Measurements from ENCODE around the gene RTL1.

The RTL1 gene

DNA sequence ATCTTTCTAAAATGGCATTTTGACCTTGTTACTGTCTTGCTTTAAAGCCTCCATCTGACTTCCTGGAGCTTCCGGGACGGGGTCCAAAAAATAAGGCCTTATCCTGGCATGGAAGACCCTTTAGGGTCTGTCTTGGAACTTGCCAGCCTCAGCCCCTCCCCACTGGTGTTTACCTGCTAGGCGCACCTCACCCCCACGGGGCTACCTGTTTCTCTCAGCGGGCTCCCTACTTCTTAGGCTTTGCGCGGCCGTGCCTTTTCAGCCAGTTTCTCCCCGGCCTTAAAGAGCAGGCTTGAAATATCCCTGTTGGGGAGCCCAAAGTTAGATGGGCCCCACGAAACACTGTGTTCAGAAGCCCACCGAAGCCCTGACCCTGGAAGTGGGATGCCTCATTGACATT is 5.1 kb downstream of the RTL1 start:
- DNase-seq, result peak; percentile 29

DNA sequence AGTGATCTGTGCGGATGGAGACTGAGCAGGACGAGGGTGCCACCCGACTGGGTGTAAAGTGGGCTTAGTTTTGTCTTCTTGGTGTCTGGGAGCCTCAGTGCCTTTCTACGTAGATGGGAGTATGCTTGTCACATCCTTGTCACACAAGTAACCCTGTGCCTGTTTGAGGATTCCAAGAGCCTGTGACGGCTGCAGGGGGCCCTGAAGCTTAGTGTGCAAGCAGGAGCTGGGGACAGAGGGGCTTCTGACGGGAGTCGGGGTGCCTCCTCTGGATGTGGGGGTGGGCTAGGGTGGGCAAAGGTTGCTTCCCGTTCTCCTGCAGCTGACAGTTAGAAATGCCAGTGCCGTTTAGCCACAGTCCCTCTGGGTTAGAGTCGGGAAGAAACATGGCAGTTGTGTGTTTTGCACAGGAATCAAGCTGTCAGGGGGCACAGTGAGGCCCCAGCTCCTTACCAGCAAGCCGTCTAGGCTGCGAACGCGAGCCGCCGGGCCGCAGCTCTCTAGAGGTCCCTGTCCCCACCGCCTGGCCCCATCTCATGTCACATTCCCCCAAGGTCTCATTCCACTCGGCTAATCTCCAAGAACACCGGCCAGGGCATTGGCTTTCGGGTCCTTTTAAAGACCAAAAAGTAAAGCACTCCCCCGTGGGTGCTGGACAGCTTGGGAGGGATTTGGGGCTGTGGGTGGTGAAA is 7.0 kb downstream of the RTL1 start:
- DNase-seq, result peak; percentile 35

DNA sequence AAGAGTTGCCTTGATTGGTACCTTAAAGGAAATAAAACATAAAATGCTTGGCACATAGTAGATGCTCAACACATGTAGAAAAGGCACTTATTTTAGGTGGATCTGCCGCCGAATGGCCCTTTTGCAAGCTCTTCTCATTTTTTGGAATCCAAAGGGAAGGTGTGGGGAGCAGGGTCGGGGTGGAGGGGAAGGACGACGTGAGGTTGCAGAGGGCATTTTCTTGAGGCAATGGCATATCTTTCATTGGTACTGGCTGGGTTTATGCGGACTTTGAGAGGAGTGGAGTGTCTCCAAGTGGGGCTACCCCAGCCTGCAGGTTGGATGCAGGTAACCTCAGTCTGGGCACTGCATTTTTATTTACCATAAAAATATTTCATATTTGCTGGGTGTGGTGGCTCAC is 8.1 kb downstream of the RTL1 start:
- DNase-seq, result no peak

DNA sequence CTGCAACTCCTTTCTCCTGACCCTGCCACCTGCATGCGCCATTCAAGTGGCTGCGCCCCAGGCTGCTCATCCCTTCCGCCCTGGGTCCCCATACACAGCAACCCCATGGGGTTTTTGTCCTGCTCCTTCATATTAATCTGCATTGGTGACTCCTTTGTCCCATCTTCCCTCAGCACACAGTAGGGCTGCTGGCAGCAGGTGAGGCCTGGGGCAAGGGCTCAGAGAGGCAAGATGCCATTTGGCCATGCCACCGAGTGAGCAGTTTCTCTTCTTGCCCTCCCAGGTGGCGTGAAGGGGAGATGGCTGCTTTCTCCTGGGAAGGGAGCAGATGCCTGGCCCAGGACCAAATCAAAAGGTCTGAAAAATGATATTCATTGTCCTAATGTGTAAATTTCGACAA is 9.1 kb downstream of the RTL1 start:
- peak; percentile 29 for DNase-seq

DNA sequence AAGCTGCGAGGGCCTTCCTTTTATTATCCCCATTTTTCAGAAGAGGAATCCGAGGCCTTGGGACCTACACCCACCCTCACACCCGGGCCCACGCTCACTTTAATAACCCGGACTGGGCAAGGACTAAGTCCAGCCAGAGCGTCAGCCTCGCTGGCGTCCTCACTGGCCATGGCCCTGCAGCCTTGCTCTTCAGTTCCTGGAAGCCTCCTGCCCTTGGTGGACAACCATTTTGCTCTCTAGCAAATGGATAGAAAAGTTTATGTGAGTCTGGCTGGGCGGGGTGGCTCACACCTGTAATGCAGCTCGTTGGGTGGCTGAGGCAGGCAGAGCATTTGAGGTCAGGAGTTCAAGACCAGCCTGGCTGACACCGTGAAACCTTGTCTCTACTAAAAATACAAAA is 9.8 kb downstream of the RTL1 start:
- no peak for DNase-seq

DNA sequence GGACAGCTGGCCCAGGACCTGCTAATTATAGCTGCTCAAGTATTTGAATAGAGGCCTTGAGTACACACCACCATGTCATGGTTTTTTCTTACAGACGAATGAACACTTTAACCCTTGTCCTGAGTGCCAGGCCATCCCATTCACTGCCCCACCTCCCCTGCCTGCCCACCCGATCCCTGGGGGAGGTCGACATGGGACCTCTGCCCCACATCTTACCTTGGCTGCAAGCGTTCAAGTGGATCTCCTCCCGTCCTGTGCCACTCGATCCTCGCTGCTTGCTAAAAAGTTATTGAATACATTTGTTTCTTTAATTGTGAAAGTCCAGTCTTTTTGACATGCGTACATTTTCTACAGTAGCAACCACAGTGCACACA is 10.3 kb downstream of the RTL1 start:
- no peak for DNase-seq

DNA sequence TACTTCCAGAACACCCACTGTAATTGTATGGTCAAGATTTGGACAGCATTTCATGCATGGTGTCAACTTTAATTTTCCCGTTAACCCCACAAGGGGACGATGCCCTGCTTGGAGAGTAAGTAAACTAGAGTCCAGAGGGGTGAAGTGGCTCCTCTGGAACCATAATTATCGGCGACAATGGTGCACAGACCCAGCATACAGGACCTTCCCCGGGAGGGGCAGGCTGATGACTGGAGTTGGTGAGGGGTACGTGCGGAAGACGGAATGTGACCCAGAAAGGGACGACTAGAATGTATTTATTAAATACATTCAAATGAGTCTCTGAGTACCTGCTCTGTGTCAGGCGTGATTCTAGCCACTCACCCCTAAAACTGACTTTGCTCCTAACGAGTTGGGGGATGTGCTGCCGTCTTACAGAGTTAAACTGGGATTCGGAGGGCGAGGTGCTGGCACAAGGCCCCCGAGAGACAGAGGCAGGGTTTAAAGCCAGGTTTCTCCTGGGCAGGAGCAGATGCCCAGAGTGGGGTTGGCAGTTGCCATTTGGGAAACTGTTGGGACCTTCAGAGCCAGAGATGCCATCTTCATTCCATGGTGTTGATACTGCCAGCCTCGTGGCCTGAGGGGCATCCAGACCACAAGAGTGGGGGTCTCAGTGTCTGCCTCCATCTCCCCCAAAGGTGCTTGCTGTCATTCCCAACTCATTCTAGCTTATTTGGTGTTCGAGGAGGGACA is 10.9 kb downstream of the RTL1 start:
- peak; percentile 44 for DNase-seq

DNA sequence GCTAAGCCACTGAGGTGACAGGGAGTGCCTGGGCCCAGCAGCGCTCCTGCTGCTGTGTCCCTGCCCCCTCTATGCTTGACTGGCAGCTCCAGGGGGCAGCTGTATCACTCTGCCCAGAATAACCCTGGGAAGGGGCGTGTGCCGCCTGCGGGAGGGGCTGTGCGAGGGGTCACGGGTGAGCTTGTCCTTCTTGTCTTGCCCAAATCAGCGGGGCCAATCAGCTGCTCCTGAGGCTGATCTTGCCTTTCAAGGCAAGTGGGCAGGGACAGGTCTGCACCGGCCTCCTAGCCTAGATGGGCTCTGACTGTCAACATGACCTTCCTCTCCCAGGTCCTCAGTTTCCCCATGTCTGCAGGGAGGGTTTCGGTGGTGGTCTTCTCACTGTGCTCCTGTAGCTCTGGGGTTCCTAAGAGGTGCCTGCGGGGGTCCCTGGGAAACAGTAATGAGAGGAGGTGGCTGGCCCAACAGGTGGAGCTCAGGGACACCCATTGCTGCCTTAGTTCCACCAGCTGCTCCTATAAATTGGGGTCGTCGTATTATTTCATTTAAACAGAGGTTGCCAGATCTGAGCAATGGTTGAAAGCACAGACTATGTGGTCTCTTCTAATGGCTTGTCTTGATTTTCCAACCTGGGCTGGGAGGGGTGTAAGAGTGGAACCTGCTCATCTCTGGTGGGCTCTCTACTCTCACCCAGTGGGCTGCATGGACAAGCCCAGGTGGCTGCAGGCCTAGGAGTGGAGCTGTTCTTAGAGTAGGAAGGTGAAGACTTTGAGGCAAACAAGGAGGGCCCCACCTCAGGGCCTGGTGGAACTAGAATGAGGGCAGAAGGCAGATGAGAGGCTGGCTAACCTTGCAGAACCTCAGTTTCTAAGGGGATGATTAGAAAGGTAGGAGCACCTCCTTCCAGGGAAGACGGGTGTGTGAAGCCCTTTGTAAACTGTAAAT is 11.7 kb downstream of the RTL1 start:
- peak; percentile 29 for DNase-seq

DNA sequence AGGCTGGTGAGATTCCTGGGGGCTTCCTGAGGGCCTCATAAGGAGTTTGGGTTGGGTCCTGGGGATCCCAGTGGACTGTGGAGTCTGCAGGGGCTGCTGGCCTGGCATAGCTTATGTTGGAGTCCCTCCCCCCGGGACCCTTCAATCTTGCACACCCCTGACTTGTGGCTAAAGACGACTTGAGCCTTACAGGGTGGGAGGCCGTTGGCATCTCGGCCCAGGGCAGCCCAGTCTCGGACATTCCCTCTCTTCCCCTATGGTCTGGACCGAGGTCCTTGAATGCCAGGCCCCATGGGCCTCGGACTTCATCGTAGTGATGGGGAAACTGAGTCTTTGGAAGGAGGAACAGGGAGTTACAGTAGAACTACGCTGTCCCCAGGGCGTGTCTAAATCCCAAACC is 12.5 kb downstream of the RTL1 start:
- no peak for DNase-seq

DNA sequence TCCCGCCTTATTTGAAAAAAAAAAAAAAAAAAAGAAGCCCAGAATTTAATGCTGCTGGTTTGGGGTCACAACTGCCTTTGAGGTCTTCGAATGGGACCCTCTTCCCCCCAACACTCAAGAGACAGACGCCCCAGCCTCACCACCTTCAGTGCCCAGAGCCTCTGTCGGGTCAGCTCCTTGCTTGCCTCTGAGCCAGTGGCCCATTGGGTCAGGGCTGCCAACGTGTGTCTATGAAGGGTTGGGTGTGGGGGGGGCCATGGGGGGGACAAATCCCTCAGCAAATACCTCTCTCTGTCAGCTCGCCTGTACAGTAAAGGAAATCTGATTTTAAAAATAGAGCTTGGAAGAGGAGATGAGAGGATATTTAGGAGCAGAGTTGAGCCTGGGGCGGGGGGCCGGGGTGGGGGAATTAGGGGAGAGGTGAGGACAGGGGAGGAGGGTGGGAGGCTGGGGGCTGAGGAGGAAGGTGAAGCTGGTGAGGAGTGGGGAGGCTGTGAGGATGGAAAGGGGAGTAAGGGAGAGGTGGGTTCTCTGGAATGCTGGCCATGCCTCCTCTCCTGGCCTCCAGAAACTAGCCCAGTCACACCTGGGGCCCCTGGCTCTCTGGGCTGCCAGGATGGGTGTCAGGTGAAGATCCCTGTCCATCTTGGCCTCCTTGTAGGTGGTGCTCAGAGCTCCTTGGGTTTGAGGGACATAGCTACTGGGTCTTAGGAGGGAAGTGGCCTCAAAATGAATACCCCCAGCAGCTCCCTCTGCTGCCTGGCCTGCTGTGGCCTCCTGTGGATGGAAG is 13.3 kb downstream of the RTL1 start:
- DNase-seq, result no peak

DNA sequence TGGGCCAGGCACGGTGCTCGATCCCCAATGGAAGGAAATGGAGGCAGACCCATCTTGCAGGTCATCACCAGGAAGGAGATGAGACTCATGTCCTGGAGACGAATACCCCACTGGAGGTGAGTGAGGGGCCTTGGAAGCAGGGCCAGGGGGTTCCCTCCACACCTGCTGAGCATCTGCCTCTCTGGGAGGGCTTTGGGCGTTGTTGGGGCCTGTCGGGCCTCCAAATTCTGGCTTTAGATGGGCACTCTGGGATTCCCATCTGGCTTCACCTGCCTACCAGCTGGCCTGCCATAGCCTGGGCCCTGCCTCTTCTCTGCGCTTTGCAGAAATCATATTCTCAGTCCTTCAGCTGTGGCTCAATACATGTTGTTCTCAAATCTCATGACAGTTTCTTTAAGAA is 13.9 kb downstream of the RTL1 start:
- no peak for DNase-seq

DNA sequence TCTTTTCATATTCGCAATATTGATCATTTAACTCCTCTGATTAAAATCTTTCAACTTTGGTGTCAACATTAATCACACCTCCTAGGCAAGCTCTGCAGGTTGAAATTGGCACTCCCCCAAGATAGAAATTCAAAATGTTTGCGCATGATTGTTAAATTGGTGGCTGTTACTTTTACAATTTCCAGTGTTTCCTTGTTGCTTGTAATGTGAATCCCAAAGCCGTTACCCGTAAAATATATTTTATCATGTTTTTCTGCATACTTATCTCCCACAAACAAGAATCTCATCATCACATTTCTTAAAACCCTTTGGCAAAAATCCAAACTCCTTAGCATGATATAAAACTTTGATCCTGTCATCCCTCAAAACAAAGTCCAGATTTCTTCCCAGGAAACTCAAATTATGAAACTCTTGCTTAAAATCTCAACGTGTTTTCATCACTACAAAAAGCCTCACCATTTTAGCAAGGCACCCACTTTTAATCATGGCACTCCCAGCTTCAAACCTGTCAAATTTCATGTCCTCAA is 14.7 kb downstream of the RTL1 start:
- DNase-seq, result no peak

DNA sequence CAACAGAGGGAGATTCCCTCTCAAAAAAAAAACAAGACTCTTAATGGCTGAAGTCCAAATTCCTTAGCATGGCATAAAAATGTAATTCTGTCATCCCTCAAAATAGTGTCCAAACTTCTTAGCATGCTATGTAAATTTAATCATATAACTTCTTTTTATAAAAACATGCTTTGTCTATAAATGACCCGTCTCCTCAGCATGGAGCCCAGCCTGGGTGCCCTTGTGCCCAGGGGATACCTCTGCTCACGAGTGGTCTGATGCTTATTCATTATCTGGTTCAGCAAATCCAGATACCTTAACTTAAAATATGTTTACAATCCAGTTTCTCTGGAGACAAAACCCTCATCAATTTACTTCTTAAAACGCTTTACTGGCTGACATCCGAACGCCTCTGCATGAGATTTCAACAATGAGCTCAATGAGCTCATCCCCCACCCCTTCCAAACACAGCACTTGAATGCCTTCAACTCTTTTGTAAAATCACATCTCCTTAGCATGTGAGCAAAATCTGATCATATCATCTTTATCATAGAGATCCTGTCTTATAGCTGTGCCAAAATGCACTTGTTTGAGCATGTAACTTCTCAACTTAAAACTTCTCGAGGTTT is 15.7 kb downstream of the RTL1 start:
- no peak for DNase-seq

DNA sequence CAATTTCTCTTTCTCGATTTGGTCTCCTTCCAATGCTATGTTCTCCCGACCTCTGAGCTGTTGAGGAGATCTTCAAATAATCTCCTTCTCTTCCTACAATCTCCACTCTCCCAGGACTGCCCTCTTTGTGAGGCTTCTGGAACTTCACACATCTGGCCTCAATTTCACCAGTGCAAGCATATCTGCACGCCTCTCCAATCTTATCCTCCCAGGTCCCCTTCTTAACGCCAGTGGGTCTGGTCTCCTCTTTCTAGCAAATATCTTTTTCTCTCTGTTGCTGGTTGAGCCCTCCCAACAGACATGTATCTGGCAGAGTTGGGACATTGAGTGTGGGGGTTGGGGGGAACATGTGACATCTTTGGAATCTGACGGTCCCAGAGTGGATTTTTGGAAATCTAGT is 17.9 kb downstream of the RTL1 start:
- no peak for DNase-seq

DNA sequence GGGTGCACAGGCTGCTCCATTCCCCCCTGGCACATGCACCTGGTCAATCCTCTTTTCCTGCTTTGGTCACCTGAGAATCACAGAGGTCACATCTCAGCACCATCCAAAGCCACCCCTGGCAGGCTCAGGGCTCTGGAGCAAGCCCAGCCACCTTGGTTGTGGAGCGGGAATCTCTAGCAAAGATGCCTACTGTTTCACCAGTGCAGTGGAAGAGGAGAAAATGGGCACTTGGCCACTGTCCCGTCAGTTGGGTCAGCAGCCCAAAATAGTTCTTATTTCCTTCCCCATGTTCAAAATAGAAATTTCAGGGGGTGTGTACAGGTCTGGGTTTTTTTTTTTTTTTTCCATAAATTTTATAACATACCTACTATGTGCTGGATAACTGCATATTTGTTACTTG is 18.3 kb downstream of the RTL1 start:
- DNase-seq, result no peak

DNA sequence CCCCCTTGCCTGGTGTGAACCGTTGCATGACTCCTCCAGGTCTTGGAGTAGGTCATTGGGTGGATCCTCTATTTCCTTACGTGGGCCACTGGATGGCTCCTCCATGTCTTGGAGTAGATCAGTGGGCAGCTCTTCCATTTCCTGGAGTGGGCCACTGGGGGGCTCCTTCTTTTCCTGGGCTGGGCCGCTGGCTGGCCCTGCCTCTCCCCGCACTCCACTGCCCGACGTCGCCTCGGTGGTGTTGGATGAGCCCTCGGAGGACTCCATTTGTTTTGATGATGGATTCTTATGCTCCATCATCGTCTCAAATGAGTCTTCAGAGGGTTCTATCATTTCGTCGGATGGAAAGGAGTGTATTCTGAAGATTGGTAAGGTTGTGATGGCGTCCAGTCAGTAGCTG is 19.1 kb downstream of the RTL1 start:
- no peak for DNase-seq

DNA sequence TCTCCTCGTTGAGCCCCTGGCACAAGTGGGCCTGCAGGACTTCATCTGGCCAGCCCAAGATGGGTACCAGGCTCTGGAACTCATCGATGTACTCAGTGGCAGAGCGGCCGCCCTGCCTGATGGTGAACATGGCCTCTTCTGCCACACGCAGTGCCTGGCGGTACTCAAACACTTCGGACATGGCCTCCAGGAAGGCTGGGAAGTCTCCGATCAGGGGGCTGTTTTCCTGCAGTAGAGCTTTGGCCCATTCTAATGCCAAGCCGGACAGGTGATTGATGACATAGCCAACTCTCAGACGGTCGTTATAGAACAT is 19.8 kb downstream of the RTL1 start:
- DNase-seq, result no peak

DNA sequence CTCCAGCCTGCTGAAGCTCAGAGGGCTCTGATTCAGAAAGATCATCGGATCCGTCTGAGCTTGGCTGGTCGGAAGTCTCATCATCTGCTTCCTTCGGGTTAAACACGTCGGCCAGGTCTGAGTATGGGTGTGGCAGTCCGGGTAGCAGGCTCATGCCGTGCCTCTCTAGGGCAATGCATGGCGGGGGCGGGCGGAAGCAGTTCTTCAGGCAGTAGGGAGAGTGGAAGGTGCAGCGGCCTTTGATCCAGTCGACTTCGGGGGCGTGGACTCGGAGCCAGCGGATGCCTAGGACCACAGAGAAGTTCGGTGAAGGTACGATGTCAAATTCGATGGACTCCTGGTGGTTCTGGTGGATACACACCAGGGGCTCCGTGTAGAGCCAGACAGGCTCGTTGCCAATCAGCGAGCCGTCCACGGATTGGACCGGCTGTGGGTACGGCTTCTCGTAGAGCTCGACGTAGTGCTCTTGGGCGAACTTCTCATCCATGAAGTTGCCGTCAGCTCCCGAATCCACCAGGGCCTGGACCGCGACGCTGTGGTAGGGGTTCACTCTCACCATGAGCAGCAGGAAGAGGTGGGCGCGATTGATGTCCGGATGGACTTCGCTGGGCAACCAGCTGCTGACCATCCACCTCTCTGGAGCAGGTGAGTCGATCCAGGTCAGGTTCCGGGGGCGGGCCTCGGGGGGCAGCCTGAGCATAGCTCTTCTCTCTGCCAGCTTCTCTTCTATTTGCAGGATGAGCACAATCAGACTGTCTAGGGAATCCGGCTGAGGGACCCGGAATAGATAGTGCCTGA is 20.3 kb downstream of the RTL1 start:
- no peak for DNase-seq

DNA sequence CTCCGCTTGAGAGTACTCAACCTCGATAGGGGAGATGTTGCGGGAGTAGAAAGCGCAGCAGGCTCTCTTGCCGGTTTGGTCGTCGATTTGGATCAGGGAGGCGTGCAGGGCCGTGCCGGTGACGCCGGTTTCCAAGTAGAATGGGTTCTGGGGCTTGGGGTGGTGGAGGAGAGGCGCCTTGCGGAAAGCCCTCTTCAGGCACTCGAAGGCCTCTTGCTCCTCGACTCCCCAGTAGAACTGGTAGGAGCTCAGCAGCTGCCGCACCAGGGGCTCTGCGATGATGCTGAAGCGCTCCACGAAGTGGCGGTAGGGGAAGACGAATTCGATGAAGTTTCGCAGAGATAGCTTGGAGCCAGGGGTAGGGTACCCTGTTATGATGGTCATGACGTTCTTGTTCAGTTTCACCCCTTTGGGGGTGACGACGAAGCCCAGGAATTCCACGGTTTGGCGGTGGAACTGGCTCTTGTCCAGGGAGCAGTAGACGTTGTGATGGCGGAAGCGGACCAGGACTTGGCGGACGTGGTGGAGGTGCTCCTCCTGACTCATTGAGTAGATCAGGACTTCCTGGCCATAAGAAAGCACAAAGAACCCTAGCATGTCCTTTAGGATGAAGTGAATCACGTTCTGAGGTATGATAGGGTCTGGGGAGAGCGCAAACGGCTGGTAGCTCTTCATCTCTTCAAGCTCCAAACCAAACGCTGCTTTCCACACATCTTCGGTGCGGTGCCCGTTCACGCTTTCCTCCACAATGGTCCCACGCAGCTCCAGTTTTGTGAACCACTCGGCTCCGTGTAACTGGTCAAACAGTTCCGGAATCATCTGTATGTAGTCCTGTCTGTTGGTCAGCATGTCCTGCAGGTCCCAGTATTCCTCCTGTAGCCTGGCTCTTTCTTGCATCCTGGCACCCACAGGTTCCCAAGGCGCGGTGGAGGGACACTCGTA is 21.2 kb downstream of the RTL1 start:
- no peak for DNase-seq

Measured in activated CD8-positive, alpha-beta memory T cell treated with anti-CD3 and anti-CD28 coated beads, Interleukin-2, amount 50 U/mL, for 48 hours (primary cell).